Panc1 (cell line): ENCODE results near the gene UPF3A. TPM values are rescaled to one million over a fixed set of nuclear protein-coding genes. Genes with fewer than 3 reads are reported as not detected.

Source experiments
- ATAC-seq: fragments of 200-7000 bp; cut with Tn5 transposase; 2 replicates; pipeline ENCODE4 v1.9.1; 2020; ENCODE audit warnings: mild to moderate bottlenecking, moderate library complexity
- BruUV-seq: library from RNA; stranded (reverse); fragments of 400-500 nt; replicated peaks from 2 replicates; lab custom pipeline; 2021; lab: Mats Ljungman, UMichigan
- CTCF ChIA-PET: fragments of 300-600 bp; sonication (Branson Sonifier 250); formaldehyde crosslinking; loops from one replicate; lab custom pipeline; 2022; ENCODE audit warnings: antibody characterized with exemption; lab: Charles Lee
- POLR2A ChIA-PET: fragments of 300-600 bp; sonication (Branson Sonifier 250); formaldehyde crosslinking; loops from one replicate; lab custom pipeline; 2022; ENCODE audit warnings: antibody characterized with exemption; lab: Charles Lee
- DNase-seq: peaks from one replicate; pipeline ENCODE4 v3.0.0-alpha.2; 2010; ENCODE audit warnings: low read depth, low spot score
- H3K27ac ChIP-seq: 2 replicates; pipeline ENCODE4 v1.5.1; 2011; ENCODE audit warnings: mild to moderate bottlenecking, low read length, inconsistent platforms
- H3K27me3 ChIP-seq: fragments of 200-500 bp; sonication (Bioruptor generic); 2 replicates; pipeline ENCODE4 v1.6.0; 2014; ENCODE audit warnings: low read length, inconsistent platforms; ENCODE audit not compliant: control insufficient read depth, insufficient read depth
- H3K36me3 ChIP-seq: fragments of 200-500 bp; sonication (Bioruptor generic); 2 replicates; pipeline ENCODE4 v1.5.1; 2014; ENCODE audit warnings: inconsistent platforms, mild to moderate bottlenecking, low read length, moderate library complexity; ENCODE audit not compliant: control insufficient read depth, insufficient read depth
- H3K4me1 ChIP-seq: 2 replicates; pipeline ENCODE4 v1.5.1; 2011; ENCODE audit warnings: inconsistent platforms, mild to moderate bottlenecking, low read length, moderate library complexity; ENCODE audit not compliant: control insufficient read depth, insufficient read depth
- H3K4me3 ChIP-seq, 2 experiments: 2 replicates each; pipeline ENCODE4 v1.5.1; 2011 to 2012; ENCODE audit warnings: low read depth in 2 of 2, low read length in 2 of 2, mild to moderate bottlenecking in 2 of 2, inconsistent platforms in 1 of 2, moderate library complexity in 1 of 2
- H3K9me3 ChIP-seq: fragments of 200-500 bp; sonication (Bioruptor generic); 2 replicates; pipeline ENCODE4 v1.5.1; 2014; ENCODE audit warnings: low read depth, mild to moderate bottlenecking, inconsistent platforms, low read length, moderate library complexity; ENCODE audit not compliant: control insufficient read depth, insufficient read depth
- POLR2AphosphoS5 ChIP-seq: IDR thresholded peaks from 2 replicates; pipeline ENCODE4 v1.6.1; 2012; ENCODE audit warnings: mild to moderate bottlenecking, low read depth, low read length, moderate library complexity
- SIN3A ChIP-seq: IDR thresholded peaks from 2 replicates; pipeline ENCODE4 v1.6.1; 2012; ENCODE audit warnings: low read depth, mild to moderate bottlenecking, low read length, moderate library complexity, borderline replicate concordance; ENCODE audit not compliant: insufficient read depth
- TCF7L2 ChIP-seq: IDR thresholded peaks from 2 replicates; pipeline ENCODE4 v1.6.1; 2011; ENCODE audit warnings: mild to moderate bottlenecking, low read depth, low read length, inconsistent platforms
- in situ Hi-C: cut with HindIII; loops from 2 replicates; pipeline ENCODE4 v1.10.0; 2016; ENCODE audit warnings: low sequenced_read_pairs, low pct_unique_long_range_greater_than_20kb
- intact Hi-C: fragments of 100-400 bp; cut with micrococcal nuclease; formaldehyde crosslinking; loops from one replicate; pipeline ENCODE4 v1.10.0; 2022; ENCODE audit not compliant: unreplicated experiment
- total RNA-seq: library from RNA; stranded (reverse); gene quantifications from one replicate; pipeline ENCODE4 v1.2.1, GENCODE V29; 2021; ENCODE audit not compliant: unreplicated experiment
- TF ChIP-seq, protein P1 (sequence below), 2 experiments: IDR thresholded peaks; 2 replicates each; pipeline ENCODE4 v1.6.1; 2011 to 2012; ENCODE audit warnings: low read depth in 2 of 2, control low read depth in 1 of 2, low read length in 1 of 2, mild to moderate bottlenecking in 1 of 2, moderate library complexity in 1 of 2; ENCODE audit not compliant: insufficient read depth in 1 of 2
- TF ChIP-seq, protein P2 (sequence below): fragments of 450-650 bp; IDR thresholded peaks from 2 replicates; pipeline ENCODE4 v1.5.1; 2017; ENCODE audit warnings: mild to moderate bottlenecking

UPF3A gene
- total RNA-seq, 1 experiment from 2014 or later = 36.3 TPM

DNA sequence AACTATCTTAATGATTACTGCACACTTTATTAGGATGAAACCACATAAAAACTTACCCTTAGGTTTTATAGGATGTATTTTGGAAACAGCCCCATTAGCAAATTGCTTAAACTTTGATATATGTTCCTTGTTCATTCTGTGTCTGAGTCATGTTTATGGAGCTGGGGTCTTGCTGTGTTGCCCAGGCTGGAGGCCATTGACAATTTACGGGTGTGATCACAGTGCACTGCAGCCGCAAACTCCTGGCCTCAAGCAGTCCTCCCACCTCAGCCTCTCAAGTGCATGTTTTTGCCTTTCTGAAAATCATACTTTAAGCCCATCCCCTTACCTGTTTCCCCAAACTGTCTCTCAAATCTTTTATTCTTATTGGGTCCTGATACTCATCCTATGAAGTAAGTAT, 27.7 kb downstream of the UPF3A start:
- H3K27ac ChIP-seq = no peak overlapping the region
- BruUV-seq = no TSS peak
- no peaks in the 10 kb centered on the region for H3K27me3 ChIP-seq
- H3K36me3 ChIP-seq = no peaks in the 10 kb centered on the region; the same call in 1 of the 2 replicates
- POLR2A ChIA-PET = no interaction called here
- DNase-seq (no peak), ATAC-seq (no peak)
- no peaks in the 10 kb centered on the region for H3K4me1 ChIP-seq
- TF ChIP-seq SIN3A (no peak), TCF7L2 (no peak)
- H3K4me3 ChIP-seq = no peak overlapping the region
- in situ Hi-C loops (no loop called here), intact Hi-C loops (no loop called here)
- CTCF ChIA-PET = no interaction called here
- no peaks in the 10 kb centered on the region for H3K9me3 ChIP-seq

DNA sequence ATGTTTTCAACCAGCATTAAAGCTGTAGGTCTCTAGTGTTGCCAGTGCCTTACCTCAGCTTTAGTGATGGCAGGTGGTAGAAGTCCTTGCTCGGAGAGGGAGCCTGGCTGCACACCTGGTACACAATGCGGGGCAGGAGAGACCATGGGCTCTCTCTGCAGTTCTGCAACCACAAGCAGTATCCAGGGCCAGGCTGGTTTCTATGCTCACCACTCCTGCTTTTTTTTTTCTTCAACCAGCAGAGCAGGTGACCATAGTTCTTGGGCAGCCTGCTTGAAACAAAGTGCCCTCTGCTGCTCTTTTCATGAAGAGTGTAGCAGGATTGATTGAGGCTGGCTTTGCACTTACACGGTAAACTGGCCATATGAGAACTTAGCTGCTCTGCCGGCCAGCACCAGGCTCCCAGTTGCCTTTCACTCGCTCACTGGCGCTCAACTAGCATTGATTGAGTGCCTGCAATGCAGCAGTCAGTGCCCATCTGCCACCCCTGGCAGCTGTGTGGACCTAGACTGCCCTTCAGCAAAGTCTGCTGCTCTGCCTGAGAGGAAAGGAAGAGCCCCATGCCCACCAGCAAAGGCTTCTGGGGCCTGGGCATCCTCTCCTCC, 28.5 kb downstream of the UPF3A start:
- CTCF ChIA-PET = no interaction called here
- Histone ChIP-seq H3K4me1 (no peaks in the 10 kb centered on the region), H3K36me3 (peaks cover 2% of the 10 kb centered on the region), H3K27me3 (no peaks in the 10 kb centered on the region), H3K4me3 (no peak overlapping the region), H3K9me3 (no peaks in the 10 kb centered on the region), H3K27ac (no peak overlapping the region)
- no peak for ATAC-seq
- in situ Hi-C loops = no loop called here
- DNase-seq = no peak
- no TSS peak for BruUV-seq
- intact Hi-C loops = no loop called here
- POLR2A ChIA-PET = interaction anchor here (0.6 kb wide), 1 partner anchor 31 kb away, joined by 3 read pairs; no protein-coding TSS in a partner anchor
- TF ChIP-seq, protein P1, sequence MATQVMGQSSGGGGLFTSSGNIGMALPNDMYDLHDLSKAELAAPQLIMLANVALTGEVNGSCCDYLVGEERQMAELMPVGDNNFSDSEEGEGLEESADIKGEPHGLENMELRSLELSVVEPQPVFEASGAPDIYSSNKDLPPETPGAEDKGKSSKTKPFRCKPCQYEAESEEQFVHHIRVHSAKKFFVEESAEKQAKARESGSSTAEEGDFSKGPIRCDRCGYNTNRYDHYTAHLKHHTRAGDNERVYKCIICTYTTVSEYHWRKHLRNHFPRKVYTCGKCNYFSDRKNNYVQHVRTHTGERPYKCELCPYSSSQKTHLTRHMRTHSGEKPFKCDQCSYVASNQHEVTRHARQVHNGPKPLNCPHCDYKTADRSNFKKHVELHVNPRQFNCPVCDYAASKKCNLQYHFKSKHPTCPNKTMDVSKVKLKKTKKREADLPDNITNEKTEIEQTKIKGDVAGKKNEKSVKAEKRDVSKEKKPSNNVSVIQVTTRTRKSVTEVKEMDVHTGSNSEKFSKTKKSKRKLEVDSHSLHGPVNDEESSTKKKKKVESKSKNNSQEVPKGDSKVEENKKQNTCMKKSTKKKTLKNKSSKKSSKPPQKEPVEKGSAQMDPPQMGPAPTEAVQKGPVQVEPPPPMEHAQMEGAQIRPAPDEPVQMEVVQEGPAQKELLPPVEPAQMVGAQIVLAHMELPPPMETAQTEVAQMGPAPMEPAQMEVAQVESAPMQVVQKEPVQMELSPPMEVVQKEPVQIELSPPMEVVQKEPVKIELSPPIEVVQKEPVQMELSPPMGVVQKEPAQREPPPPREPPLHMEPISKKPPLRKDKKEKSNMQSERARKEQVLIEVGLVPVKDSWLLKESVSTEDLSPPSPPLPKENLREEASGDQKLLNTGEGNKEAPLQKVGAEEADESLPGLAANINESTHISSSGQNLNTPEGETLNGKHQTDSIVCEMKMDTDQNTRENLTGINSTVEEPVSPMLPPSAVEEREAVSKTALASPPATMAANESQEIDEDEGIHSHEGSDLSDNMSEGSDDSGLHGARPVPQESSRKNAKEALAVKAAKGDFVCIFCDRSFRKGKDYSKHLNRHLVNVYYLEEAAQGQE (IDR thresholded peaks at IDR 0.05; ENCODE audit: insufficient read depth in 1 of 2, low read depth in 2 of 2, low read length in 1 of 2) = no peak

DNA sequence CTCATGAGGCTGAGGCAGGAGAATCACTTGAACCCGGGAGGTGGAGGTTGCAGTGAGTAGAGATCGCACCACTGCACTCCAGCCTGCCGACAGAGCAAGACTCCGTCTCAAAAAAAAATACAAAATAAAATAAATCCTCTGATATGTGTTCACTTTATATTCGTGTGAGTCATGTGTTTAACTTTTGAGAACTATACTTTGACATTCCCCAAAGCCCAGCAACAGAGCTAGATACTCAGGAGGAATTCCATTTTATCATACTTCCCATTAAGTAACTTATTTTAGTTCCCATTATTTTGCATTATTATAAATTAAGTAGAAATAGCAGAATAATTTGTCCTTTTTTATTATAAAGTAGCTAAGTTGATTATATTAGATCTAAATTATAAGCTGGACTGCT, 29.6 kb downstream of the UPF3A start:
- no peaks in the 10 kb centered on the region for H3K9me3 ChIP-seq
- ChIA-PET CTCF (no interaction called here), POLR2A (no interaction called here)
- ATAC-seq = no peak
- no peaks in the 10 kb centered on the region for H3K27me3 ChIP-seq
- H3K4me1 ChIP-seq = 0 out of 2 replicates have a peak, but pooled peaks cover 4% of the 10 kb centered on the region
- no peak for TF ChIP-seq TCF7L2
- H3K4me3 ChIP-seq = no peak overlapping the region
- no peak for DNase-seq
- H3K27ac ChIP-seq = no peak overlapping the region
- H3K36me3 ChIP-seq = peaks cover 7% of the 10 kb centered on the region
- in situ Hi-C loops = no loop called here
- intact Hi-C loops = no loop called here
- no TSS peak for BruUV-seq

DNA sequence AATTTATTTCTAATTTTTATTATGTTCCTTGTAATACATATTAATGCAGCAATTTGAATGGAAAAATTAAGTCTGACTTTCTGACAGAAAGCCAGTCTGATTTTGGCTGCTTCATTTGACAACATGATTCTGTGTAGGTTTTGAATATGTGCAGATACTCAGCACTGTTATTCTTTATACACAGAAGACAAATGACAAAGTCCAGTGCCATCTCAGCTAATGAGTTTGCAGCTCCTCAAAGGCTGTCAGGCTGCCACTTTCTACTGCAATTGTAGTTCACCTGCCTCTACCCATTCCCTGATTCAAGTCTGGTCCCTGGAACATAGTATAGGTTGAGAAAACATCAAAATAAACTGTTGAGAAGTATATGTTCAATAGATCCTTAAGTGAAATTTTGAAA, 30.0 kb downstream of the UPF3A start:
- H3K36me3 ChIP-seq = peaks cover 7% of the 10 kb centered on the region
- H3K27ac ChIP-seq = no peak overlapping the region
- no peak for DNase-seq
- in situ Hi-C loops = no loop called here
- H3K9me3 ChIP-seq = no peaks in the 10 kb centered on the region
- no peak for ATAC-seq
- intact Hi-C loops = no loop called here
- ChIA-PET POLR2A (no interaction called here), CTCF (no interaction called here)
- 0 out of 2 replicates have a peak, but pooled peaks cover 4% of the 10 kb centered on the region for H3K4me1 ChIP-seq
- no TSS peak for BruUV-seq
- H3K27me3 ChIP-seq = no peaks in the 10 kb centered on the region
- no peak for TF ChIP-seq POLR2AphosphoS5
- TF ChIP-seq, protein P2, sequence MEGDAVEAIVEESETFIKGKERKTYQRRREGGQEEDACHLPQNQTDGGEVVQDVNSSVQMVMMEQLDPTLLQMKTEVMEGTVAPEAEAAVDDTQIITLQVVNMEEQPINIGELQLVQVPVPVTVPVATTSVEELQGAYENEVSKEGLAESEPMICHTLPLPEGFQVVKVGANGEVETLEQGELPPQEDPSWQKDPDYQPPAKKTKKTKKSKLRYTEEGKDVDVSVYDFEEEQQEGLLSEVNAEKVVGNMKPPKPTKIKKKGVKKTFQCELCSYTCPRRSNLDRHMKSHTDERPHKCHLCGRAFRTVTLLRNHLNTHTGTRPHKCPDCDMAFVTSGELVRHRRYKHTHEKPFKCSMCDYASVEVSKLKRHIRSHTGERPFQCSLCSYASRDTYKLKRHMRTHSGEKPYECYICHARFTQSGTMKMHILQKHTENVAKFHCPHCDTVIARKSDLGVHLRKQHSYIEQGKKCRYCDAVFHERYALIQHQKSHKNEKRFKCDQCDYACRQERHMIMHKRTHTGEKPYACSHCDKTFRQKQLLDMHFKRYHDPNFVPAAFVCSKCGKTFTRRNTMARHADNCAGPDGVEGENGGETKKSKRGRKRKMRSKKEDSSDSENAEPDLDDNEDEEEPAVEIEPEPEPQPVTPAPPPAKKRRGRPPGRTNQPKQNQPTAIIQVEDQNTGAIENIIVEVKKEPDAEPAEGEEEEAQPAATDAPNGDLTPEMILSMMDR = no peak
- TF ChIP-seq, protein P1 (IDR thresholded peaks at IDR 0.05; ENCODE audit: insufficient read depth in 1 of 2, low read depth in 2 of 2, low read length in 1 of 2) = no peak
- TF ChIP-seq SIN3A = no peak
- TF ChIP-seq TCF7L2 = no peak
- no peak overlapping the region for H3K4me3 ChIP-seq
